ENCODE results near the gene RAB3GAP1.

GRCh38 chr2:135022952-135023880 is 28.9 kb upstream of the RAB3GAP1 start:
- no peak for TF ChIP-seq CTCF (IDR thresholded peaks at IDR 0.05)
- TF ChIP-seq TCF7L2 (IDR thresholded peaks at IDR 0.05; ENCODE audit: low read depth, low read length): no peak
- TF ChIP-seq REST (IDR thresholded peaks at IDR 0.05; ENCODE audit: insufficient read depth in 1 of 2, low read depth in 2 of 2, low read length in 1 of 2): no peak
- no peak for TF ChIP-seq POLR2AphosphoS5 (IDR thresholded peaks at IDR 0.05; ENCODE audit: low read depth, low read length)
